Right lung (tissue), 5 donors: ENCODE data around the gene C16orf92. TPM values are rescaled to one million over a fixed set of nuclear protein-coding genes. Genes with fewer than 3 reads are reported as not detected.
"Not testable (repeated sequence)": the region's sequence is repeated elsewhere in the genome, so short reads cannot be mapped to it uniquely, and the experiment has no call there.

Experiments
- DNase-seq, 2 donors: peaks; one replicate each; pipeline ENCODE4 v3.0.0-alpha.2; 2013
- polyA plus RNA-seq, 5 donors: library from polyadenylated mRNA; unstranded; fragments of 120-200 nt; gene quantifications; one replicate each; pipeline versions ENCODE4 v1.2.1 to v1.2.3, GENCODE V29; 2013; ENCODE audit warnings: inconsistent platforms in 1 of 5, low replicate concordance in 1 of 5; ENCODE audit not compliant: insufficient read length in 5 of 5, insufficient read depth in 1 of 5

The C16orf92 gene
- polyA plus RNA-seq, 5 donors, result not detected

DNA sequence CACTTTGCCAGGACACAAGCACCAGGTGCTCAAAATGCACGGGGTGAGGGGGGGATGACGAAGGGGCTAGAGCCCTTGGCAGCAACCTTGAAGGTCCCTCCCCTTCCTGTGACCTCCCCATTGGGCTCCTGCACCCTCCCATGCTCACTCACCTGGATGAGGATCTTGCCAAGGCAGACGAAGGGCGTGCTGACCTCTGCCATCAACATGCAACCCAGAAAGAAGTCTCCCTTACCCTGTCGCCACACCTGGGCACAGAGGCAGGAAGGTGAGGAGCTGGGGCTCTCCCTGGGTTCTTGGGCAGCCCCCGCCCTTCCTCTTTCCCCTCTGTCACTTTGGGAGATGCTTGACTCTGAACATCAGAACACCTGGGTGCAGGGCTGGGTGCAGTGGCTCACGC lies 2.6 kb downstream of the C16orf92 start:
- no peak for DNase-seq

DNA sequence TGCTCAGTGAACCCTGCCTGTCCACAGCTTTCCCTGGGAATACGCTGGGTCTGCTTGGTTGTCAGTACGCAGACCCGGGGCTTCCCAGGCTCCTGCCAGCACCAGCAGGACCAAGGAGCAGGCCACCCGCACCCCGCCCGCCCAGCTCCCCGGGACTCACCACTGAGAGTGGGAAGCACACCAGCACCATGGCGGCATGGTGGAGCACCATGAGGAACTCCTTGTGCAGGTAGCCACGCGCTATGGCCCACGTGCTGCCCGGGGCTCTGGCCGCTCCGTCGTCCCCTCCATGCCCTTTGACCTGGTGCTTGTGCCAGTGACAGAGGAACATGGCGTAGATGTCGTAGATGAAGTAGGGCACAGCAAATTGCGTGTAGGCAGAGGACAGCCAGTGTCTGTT lies 3.5 kb downstream of the C16orf92 start:
- no peak for DNase-seq

DNA sequence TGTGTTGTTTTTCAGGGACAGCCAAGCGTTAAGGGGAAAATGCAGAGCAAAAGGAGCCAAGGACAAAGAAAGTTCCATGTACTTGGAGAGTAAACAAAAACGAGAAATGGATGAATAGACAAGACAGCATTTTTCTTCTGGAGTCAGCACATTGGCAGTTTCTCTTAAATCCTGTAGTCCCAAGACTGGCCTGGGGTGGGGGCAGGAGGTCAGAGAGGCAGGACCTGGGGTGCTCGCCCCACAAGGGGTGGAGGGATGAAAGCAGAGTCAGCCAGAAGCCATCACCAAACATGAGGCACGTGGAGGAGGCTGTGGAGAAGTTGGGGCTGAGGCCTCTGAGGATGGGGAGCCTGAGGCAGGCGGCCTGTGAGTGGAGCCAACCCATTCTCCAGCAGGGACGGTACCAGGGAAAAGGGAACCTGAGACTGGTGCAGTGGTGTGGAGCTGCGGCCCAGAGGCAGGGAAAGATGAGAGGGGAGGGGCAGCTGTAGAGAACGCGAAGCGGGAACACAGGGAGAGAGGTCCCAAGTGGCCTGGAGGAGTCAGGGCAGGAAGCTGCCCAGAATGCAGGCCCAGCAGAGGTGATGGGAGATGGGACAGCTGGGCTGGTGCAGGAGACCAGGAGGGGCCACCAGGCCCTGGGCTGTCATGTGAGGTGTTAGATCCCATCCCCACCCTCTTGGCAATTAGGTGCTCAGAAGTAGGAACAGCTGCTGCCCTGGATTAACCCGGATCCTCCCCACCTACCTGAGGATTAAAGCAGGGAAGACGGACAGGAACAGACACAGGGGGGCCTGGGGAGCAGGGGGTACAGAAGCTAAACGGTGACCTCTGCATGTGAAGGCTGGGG lies 4.8 kb downstream of the C16orf92 start:
- no peak for DNase-seq

DNA sequence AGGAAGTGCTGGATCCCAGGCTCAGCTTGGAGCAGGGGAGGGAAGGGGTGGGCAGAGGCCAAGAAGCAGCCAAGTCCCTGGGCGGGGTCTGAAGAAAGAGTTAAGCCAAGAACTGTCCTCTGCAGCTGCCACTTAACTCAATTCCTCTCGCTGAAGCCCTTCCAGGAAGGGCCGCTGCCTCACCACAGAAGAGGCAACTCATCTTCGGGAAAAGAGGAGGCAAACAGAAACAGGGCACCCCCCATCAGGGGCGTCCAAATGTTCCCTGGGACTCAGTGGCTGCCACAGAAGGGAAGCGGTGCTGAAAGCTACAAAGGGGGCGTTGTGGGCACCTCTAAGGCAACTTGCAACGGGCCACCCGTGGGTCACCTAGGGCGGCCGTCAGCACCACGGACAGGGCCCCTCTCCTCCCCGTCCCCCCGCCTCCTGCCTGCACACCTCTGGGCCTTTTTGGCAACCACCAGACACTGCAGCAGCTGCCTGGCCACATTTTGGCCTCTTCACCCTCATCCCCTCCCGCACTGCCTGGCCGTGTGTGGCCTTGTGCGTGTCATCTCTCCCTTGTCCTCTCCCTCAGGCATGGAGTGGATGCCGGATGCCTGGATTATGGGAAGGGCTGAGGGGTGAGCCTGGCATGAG lies 5.6 kb downstream of the C16orf92 start:
- peak in 1 of 2 donors; percentile 34 for DNase-seq

DNA sequence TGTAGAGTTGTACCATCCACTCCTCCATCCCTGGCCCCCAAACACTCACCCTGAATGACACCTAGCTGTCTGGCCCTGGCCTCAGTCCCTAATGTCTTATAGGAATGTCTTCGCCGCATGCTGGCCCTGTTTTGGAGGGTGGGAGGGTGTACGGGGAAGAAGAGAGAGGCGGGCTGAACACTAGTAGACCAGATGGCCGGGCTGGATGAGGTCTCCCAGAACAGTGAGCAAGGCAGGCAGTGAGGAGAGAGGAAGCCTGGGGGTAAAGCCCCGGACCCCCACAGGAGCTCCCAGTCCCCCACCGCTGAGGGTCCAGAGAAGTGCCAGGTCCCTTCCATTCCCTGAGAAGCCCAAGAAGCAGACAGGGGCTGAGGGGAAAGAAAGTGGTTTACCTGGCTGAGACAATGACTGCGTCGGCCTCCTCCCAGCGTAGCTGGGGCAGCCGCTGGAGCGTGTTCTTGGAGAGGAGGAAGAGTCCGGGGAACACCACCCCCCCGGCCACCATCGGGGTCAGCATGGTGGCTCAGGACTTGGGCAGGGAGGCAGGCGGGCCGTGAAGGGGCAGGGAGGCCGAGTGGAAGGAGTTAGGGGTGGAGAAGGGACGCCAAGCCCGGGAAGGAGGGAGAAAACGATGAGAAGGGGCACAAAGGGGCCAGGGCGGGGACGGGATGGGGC lies 7.2 kb downstream of the C16orf92 start:
- no peak for DNase-seq

DNA sequence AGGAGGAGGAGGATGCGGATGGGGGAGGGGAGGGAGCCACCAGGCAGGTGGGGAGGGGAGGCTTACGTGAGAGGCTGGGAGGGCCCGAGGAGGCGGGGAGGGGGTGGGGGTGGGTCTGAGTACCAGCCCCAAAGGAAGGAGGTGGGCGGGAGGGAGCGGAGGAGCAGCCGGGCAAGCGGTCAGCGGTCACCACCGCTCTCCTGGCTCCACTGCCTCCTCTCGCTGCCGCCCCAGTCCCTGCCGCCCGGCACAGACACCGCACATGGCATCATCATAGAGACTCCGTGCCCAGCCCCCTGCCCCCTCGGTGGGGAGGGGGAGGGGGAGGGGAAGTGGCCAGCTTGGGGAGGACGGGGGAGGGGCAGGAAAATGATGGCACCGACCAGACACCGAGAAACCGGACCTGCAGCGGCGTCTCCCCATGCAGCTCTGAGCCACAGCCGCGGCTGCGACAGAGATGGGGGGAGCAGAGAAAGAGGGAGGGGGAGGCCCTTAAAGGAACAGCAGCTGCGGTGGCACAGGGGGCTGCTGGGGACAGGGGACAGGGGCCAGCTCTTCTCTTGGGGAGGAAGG lies 7.9 kb downstream of the C16orf92 start, which contains the start of gene TLCD3B:
TSS of gene TLCD3B (minus strand) at position 431 of the 573 bp plus-strand sequence. CDS start 744 bp downstream, outside the sequence.
- DNase-seq, result no peak

DNA sequence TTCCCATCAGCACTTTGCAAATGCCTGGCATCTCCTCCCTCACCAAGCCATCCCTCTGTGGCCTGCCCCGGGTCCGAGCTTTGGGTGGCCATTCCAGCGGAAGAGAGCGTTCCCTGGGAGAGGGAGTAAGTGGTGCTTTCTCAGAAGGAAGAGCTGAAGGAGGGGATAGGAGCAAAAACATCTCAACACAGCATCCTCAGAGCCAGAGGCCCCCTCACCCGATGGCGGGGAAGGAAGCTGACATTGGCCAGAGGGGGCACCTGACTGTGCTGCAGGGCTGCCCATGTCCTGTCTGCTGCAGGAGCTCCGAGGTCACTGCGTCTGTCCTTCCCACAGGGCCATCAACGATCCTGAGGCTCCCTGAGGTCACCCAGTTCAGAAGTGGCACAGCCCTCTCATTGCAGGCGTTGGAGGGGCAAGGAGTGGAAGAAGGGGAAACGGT lies 8.5 kb downstream of the C16orf92 start:
- no peak for DNase-seq

DNA sequence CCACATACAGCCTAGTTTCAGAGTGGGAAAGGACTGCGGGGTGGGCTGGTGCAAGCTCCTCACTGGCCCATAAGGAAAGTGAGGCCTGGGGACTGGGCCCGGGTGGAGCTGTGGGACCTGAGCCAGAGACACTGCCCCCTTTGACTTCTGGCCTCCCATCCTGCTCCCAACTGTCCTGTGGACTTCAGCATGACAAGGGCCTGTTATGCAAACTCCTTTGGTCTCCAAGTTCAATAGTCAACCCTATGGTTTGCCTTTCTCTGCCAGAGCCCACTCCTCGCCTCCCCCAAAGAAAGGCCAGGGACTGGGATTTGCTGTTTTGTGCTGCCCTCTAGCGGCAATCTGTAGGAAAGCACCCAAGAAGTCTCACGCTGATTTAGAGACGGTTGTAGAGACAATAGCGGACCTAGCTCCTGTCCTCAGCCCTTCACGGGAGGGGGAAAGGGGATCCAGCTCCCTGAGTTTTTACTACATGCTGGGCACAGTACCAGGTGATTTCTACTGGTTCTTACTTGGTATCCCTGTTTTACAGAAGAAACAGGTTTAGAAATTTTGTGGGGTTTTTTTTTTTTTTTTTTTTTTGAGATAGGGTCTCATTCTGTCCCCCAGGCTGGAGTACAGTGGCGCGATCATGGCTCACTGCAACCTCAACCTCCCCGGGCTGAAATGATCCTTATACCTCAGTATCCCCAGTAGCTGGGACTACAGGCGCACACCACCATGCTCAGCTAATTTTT lies 9.3 kb downstream of the C16orf92 start:
- no peak for DNase-seq

DNA sequence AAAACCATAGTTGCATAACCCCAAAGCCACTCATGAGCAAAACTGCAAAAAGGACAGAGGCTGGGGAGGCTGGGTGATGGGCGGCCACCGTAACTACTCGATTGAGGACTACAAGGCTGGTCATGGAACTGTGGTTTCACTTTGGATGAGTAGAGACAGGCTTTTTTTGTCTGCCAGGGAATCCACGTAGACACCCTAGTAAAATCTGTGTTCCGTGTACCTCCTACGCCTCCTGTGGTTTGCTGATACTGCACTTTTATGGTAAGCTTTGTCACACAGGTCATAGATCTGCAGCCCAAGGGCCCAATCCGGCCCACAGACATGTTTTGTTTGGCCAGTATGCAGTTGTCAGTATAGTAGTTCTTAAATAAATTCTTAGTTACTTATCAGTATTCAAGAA lies 10.3 kb downstream of the C16orf92 start:
- no peak for DNase-seq

DNA sequence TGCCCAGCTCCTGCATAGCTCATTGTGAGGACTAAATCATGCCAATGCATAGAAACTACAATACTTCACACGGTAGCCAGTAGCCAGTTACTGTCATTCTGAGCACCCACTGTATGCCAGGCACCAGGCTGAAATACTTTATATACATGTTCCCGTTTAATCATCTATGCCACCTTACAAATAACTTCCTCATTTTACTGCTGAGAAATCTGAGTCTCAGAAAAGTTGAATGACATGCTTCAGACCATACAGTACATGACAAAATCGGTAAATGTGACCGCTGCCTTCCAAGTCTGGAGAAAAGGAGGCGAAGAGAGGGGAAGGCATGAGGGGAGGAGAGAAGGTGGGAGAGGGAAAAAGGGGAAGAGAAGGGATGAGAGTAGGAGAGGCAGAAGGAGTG lies 17.2 kb downstream of the C16orf92 start:
- no peak for DNase-seq

DNA sequence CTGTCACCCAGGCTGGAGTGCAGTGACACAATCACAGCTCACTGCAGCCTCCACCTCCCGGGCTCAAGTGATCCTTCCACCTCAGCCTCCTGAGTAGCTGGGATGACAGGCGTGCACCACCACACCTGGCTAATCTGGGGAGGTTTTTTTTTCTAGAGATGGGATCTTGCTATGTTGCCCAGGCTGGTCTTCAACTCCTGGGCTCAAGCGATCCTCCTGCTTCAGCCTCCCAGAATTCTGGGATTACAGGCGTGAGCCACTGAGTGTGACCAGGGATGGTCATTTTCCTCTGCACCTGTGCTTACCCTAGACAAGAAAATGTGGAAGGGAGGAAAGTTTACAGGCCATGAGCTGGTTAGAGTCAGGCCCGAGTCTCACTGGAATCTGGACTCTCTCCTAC lies 17.7 kb downstream of the C16orf92 start:
- not testable (repeated sequence) for DNase-seq

DNA sequence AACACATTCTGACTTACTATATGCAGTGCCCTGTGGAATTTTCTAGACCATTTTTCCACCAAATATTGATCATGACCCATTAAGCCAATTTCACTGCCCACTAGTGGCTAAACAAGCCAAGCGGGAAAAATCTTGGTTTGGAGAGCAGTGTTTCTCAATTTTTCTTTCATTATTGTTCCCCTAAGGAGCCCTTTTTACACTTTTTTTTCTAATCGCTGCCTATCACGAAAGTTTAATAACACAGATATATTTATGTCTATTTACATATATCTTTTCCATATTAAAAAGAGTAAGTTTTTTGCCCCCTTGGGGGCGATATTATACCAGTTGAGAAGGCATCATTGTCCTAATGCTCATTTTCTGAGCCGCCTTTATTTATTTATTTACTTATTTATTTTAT lies 18.8 kb downstream of the C16orf92 start:
- DNase-seq, result peak in 1 of 2 donors; percentile 30

DNA sequence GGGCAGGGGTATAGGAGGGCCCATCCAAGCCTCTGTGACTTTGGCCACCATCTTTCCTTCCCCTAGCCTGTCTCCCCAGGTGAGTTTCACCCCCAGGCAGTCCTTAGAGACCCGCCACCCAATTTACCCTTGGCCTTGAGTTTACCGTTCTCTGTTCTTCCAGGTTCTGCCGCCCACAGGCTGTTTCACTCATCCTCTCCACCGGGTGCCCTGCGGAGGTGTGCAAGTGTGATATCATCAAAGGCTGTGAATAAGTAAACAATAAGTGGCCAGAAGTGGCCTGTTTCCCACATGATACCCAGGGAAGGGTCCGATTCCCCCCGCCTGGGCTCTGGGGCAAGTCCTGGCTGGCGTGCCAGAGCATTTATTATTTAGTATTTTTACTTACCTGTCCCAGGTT lies 23.2 kb downstream of the C16orf92 start:
- DNase-seq, result no peak

DNA sequence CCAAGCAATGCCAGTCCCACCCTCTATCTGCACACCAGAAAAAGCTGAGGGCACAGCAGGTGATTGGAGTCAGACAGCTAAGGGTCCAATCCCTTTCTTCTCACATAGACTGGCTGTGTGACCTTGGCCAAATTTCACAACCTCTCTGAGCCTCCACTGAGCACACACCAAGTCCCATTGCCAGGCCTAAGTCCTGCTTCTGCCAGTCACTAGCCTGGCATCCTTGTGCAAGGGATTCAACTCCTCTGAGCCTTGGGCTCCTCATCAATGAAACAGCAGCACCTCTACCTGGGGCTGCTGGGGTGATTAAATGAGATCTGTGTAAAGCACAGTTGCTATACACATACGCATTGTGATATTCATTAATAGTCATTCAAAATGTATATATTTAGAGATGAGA lies 23.6 kb downstream of the C16orf92 start:
- no peak for DNase-seq

DNA sequence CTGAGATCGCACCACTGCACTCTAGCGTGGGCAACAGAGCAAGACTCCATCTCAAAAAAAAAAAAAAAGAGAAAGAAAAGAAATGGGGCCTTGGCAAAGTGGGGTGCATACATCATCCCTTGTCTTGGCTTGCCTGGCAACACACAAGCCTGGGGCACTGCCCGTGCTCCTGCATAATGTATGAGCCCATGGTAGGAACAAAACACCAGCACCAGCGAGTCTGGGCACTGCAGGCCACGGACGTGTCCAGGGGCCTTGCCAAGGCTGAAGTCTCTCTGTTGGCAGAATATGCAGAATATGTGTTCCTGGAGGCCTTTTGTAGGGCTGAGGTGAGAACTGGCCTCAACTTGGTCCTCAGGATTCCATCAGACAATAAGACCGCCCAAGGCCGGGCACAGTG lies 26.9 kb downstream of the C16orf92 start:
- DNase-seq, result no peak

DNA sequence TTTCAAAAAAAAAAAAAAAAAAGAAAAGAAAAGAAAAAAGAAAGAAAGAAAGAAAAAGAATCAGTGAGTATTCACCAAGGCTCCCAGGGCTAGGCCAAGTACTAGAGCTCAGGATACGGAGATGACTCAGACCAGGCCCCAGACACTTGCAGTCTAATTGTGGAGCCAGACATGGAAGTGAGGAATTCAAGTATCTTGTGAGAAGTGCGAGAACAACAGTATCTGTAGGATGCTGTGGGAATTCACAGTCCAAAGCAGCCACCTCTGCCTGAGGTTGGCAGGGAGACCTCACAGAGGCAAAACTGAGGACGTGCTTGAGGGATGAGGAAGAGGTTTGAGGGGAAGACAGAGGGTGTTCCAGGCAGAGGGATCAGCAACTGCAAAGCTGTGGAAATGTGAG lies 28.5 kb downstream of the C16orf92 start:
- DNase-seq, result no peak

DNA sequence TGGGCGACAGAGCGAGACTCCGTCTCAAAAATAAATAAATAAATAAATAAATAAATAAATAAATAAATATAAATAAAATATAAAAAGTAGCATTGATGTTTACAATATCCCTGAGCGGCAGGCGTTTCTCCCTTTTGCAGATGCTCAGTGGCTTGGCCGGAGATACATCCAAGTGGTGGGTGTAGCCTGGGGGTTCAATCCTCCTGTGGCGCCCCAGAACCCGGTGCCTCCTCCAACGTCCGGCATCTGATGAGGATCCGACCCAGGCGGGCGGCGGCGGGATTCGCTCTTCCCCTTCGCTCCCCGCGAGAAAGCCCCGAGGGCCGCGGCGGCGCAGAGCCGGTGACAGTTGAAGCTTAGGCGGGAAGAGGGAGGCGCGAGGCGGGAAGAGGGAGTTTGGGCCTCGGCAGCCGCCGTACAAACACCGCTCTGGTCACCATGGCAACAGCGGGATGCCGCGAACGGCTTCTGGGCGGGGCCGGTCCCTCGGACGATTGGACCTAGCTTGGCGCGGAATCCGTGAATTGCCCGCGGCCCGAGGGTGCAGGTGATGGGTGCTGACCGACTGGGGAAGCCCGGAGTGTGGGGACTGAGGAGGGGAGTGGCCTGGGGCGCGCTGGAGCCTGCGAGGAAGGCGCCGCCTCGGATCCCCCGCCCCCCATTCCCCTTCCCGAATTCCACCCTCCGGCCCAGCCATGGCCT lies 29.8 kb downstream of the C16orf92 start:
- DNase-seq, result peak; percentile 89 to 90

DNA sequence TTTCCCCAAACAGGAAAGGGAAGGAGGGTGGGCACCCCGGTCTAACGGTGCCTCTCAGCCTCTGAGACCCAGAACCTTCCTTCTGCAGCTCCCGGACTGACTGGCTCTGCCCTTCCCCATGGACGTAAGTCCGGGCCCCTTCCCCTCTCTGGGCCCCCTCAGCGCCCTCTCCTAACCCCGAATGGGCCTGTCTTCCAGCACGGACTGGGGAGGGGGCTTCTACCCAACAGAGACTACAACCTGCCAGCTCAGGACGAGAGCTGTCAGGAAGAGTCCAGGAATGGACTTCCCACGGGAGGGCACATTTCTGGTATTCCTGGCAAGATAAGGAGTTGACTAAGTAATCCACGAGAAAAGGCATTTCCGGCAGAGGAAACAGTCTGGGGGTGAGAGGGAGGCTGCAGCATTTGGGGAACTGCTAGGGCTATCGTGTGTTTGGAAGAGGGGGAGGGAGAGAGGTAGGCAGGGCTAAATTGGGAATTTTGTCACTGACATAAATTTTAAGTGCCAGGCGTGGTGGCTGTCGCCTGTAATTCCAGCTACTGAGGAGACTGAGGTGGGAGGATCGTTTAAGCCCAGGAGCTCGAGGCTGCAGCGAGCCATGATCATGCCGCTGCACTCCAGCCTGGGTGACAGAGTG lies 30.5 kb downstream of the C16orf92 start:
- peak; percentile 23 to 25 for DNase-seq

DNA sequence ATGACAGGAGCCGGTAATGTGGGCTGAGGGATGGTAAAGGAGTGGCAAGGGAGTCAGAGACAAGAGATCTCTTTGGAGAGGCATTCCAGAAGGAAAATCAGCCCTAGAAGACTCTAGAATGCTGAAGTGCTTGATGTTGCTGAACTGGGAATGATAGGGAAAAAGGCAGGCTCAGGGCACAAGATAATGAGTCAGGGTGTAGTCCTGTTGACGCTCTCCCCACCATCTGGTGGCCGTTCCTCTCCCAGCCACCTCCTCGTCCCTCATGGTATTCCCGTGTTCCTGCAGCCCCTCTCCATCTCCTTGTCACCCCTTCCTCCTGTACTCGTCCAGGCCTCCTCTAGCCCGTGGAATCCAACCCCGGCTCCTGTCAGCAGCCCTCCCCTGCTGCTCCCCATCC lies 31.5 kb downstream of the C16orf92 start:
- no peak for DNase-seq

DNA sequence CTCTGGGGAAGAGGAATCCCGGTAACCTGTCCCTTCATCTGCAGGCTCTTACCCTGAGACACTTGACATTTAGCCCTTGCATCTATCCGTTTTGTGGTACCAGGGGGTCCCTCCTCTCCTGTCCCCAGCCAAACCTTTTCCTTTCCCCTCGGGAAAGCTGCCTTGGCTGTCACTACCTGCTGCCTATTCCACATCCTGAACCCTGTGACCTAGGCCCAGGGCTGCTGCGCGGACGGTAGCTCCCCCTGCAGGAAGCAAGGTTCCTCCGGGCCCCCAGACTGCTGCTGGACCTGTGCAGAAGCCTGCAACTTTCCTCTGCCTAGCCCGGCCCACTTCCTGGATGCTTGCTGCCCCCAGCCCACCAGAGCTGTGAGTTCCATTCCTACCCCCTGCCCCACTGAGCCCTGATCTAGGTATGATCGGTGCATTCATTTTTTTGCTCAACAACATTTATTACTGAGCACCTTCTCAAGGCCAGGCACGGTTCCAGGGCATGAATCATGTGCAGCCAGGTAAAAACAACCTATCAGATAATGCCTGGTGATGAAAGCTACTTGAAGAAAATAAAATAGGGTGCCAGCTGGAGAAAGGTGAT lies 32.1 kb downstream of the C16orf92 start:
- no peak for DNase-seq
